Measurements from ENCODE around the gene BATF3.
"Not testable (repeated sequence)": the region's sequence is repeated elsewhere in the genome, so short reads cannot be mapped to it uniquely, and the experiment has no call there.

The BATF3 gene, protein sequence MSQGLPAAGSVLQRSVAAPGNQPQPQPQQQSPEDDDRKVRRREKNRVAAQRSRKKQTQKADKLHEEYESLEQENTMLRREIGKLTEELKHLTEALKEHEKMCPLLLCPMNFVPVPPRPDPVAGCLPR

DNA sequence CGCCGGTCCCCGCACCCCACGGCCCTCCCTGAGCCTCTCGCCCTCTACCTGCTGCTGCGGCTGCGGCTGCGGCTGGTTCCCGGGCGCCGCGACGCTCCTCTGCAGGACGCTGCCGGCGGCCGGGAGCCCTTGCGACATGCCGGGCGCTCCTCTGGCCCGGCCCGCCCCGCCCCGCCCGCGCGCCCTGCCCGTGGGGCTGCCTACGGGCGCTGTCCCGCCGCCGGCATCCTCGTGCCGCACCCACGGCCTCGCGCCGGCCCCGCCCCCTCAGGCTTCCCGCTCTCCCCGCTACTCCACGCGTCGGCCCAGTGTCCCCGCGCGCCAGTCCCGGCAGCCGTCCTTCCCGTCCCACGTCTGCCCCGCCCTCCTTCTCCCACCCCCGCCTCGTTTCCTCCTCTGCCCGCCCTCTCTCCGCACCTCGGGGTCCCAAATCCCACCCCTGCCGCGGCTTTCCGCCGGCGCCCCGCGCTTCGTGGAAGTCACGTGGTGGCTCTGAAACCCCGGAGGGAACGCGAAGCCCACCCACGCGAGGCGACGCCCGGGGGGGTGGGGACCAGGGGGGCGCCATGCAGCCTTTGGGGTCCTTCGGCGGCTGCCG lies at the start of gene BATF3:
BATF3 (minus strand) TSS at position 216 of the 598 bp plus-strand sequence; CDS start at position 138, 78 bp downstream.
- peak; percentile 25 for DNase-seq

DNA sequence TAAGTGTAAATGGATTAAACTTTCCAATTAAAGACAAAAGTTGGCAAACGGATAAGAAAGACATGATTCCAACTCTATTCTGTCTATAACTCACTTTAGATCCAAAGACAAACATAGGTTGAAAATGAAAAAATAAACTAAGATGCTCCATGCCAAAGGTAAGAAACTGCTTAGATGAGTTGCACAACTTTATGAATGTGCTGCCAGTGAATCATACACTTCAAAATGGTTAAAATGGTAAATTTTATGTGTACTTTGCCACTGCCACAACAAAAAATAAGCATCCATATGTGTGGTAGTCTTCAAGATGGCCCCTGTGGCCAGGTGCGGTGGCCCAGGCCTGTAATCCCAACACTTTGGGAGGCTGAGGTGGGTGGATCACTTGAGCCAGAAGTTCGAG lies 46.9 kb upstream of the BATF3 start:
- no peak for DNase-seq

DNA sequence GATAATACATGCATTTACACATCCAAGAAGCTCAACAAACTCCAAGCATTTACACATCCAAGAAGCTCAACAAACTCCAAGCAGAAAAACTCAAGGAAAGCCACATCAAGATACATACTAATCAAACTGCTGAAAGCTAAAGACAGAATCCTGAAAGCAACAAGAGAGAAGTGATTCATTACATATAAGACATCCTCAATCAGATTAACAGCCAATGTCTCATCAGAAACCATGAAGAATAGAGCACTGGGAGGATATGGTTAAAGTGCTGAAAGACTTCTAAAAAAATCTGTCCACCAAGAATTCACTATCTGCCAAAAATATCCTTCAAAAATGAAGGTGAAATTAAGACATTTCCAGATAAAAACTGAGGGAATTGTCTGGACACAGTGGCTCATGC lies 45.7 kb upstream of the BATF3 start:
- DNase-seq: no peak

DNA sequence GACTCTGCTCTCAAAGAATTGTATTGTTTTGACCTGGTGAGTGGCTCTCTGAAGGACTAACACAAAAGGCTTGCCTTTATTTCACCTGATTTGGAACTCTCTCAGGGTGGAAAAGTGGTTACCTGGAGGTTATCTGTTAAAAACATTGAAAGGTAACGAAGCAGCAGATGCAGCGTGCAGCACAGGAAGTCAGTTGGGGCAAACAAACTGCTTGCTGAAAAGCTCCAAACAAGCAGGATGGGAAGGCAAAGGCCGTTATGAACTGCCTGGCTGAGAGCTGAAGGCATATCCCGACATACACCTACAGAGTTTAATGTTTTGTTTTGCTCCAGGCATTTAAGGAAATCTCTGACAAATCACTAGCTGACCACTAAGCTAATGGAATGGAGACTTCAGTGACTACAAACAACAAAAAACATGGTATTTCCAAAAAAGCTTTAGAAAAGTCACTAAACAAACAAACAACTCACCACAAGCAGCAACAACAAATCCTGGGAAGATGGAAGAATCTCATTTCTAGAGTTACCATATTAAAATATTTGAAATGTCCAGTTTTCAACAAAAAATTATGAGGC lies 44.3 kb upstream of the BATF3 start:
- DNase-seq: no peak

DNA sequence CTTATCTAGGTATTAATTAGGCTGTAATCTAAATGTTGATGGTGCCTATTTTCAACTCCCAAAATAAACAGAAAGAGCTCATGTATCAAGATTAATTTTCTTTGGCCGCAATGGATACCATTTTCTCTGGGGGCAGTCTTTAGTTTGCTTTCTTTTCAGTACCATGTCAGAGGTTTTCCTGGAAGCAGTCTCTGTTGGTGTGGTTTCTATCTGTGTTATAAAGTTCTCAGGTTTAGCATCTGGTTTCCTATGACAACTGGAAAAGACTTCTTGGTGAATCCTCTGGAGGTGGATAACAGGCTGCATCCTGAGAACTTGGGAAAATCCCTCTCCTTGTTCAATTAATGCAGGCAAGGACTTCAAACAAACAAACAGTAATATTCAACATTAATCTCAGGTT lies 38.7 kb upstream of the BATF3 start:
- no peak for DNase-seq

DNA sequence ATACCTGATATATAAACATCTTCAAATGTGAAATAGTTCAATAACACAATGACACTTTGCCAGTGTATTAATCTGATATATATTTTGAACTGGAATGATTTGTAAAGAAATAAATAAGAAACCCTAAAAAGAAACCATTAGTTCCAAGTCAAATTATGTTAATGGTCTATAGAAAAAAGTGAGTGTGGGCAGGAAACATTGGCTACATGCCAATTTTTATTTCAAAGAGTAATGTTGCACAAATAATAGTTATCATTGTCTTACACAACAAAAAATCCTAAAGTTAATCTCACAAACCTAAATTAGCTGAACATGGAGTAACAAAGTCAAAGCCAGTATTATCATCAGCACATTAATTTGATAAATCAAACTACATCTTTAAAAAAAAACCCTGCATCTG lies 37.9 kb upstream of the BATF3 start:
- peak; percentile 36 for DNase-seq

DNA sequence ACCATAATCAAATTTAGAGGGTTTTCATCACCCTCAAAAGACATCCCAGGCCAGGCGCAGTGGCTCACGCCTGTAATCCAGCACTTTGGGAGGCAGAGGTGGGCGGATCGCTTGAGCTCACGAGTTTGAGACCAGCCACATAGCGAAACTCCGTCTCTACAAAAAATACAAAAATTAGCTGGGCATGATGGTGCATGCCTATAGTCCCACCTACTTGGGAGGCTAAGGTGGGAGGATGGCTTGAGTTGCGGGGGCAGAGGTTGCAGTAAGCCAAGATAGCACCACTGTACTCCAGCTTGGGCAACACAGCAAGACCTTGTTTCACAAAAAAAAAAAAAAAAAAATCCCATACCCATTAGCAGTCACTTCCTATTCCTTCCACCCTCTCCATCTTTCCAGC lies 33.5 kb upstream of the BATF3 start:
- DNase-seq: no peak

DNA sequence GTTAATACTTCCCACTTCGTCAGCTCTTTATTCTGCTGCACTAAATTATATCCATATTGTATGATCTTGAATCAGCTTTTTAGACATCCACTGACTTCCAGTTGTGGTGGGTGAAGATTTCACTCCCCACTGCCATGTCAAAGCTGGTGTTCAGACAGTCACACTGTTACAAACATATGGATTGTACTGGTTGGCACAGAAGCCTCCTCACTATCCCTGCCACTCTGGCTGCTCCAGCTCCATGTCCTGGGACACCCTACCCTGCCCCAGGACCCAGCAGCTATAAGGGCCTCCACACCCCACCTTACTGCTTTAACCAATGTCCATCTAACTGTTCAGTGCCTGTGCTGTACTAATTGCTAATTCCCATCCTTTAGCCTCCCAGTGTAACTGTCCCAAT lies 32.0 kb upstream of the BATF3 start:
- no peak for DNase-seq

DNA sequence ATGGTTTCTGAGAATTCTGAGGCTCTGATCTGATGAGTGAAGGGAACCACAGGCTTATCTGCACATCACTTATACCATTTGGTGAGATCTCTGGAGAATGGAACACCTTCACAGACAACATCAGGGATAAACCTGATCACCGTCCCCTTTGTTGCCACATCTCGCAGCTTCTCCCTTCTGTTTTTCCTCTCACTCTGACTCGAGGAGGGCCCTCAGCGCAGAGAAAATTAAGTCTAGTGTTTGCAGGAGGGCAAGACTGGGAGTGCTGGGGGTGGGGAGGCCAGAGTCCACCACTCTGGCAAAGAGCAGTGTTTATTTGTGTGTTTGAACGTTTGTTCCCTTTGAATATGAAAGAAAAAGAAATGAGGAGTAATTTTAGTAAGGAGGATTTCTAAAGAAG lies 29.0 kb upstream of the BATF3 start:
- no peak for DNase-seq

DNA sequence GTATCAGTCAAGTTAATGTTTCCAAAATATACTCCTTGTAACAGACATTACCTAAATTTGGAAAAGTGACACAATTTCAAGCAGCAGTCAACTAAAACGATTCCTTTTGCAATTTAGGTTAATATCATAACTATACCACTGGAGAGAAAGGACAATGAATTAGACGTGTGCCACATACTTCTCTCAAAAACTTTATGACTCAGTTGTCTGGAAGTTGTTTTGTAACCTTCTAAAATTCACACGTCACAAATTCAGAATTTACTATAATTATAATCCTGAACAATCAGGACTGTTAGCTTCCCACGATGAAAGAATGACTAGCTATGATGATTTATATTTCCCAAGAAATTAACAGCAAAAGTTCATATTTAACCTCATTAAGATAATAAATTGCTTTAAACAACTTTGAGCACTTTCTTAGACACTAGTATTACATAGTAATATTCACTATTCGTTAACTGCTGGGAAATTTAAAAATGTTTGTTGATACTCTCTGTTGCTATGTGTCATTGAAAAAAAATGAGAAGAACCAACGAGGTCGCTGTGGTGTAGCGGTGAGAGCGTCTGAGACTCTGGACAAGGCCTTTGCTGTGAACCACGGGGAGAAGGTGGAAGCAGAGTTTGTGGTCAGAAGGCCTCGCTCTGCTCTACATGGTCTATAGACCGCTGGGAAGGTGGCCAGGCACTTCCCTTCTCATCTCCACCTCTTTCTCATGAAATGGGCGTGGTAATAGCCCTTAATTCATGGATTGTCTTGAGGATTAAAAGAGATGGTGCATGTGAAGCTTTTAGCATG lies 27.9 kb upstream of the BATF3 start:
- DNase-seq: peak; percentile 43

DNA sequence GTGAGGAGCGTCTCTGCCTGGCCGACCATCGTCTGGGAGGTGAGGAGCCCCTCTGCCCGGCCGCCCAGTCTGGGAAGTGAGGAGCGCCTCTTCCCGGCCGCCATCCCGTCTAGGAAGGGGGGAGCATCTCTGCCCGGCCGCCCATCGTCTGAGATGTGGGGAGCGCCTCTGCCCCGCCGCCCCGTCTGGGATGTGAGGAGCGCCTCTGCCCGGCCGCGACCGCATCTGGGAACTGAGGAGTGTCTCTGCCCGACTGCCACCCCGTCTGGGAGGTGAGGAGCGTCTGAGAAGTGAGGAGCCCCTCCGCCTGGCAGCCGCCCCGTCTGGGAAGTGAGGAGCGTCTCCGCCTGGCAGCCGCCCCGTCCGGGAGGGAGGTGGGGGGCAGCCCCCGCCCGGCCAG lies 25.0 kb upstream of the BATF3 start:
- not testable (repeated sequence) for DNase-seq

DNA sequence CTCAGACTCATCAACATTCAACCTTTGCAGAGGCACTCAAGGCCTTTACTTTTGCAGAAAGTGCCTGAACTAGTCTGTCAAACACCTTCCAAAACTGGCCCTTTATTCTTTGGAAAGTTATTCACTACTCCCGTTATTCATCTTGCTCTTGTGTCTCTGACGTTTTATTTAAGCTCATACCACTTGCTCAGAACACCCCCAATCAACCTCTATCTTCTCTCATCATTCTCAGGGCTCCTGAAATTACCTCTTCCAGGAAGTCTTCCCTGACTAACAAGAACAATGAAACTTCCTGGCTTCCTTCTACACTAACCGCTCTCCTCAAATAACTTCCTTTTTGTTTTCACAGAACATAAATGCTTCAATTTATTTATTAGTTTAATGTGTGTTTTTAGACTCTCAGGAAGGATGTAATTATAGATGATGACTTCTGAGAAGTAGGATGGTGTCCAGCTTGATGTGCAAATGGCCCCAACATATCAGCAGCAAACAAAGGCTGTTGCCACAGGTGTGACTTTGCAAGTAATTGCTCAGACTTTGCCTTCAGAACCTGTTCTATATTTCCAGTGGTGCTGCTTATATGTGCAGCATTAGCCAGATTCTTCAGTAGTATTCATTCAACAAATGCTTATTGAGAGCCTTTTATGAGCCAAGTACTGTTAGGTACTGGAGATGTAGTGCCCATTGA lies 22.8 kb upstream of the BATF3 start:
- no peak for DNase-seq

DNA sequence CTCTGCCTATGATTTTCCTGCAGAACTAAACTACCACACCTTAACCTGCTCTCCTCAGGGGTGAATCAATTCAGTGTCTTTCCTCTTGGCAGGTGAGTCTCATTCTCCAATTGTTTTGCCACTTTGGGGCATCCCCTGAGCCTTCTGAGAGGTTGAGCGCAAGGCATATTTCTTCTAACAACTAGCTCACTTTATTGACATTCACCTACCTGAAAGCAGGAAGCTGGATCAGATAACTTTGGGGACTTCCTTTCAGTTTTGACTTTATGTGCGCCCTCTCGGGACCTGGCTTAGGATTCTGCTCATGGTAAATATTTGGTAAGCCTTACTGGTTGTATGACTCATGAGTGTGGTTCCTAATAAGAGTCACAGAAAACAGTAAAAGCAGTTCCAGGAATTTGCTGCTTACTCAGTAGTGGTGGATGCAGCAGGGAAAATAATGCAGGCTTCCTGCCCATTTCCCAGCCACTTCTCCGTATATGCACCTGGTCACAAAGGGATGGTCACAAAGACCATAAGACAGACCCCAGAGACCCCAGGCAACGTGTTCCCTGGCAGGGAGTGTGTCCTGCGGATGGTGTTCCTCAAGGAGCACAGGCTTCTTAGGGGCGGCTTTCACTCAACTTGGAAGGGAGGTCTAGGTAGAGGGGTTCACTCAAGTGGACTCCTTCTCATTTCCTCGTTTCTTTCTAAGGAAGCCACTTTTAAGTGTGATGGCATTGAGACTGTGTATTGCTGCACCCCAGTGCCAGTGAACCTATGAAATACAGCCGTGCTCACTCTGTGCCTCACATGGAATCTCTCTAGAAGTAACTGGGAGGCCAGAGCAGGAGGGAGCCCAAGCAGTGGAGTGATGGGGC lies 22.0 kb upstream of the BATF3 start:
- DNase-seq: no peak

DNA sequence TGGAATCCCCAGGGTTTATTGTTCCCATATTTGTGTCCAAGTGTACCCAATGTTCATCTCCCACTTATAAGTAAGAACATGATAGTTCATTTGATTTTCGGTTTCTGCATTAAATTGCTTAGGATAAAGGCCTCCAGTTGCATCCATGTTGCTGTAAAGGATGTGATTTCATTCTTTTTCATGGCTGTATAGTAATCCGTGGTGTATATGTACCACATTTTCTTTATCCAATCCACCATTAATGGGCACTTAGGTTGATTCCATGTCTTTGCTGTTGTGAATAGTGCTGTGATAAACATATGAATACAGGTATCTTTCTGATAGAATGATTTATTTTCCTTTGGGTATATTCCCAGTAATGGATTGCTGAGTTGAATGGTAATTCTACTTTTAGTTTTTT lies 20.0 kb upstream of the BATF3 start:
- DNase-seq: no peak

DNA sequence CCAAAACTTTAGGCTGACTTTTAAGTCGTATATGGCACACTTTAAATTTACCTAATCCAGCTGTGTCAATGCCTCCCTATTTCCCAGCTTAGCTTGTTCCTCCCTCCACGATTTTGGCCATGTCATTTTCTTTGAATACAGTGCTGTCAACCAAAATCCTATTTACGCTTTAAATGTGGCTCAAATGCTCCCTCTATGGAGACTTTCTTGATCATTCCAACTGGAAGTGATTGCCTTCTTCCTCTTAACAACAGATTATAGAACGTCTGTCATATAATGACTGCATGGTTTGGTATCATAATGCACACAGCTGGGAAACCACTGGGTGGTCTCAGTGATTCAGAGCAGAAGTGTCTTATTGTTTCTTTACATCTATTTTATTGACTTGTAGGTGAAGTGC lies 18.9 kb upstream of the BATF3 start:
- peak; percentile 8 for DNase-seq

DNA sequence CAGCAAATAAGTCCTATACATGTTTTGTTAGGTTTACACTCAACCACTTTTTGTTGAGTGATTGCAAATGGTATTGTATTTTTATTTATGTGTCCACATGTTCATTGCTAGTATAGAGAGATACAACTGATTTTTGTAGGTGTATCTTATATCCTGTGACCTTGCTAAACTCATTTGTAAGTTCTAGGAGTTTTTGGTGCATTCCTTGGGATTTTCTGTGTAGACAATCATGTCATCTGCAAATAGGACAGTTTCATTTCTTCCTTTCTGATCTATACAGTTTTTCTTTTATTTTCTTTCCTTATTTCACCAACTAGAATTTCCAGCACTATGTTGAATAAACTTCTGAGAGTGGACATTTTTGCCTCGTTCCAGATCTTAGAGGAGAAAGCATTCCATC lies 16.5 kb upstream of the BATF3 start:
- DNase-seq: no peak

DNA sequence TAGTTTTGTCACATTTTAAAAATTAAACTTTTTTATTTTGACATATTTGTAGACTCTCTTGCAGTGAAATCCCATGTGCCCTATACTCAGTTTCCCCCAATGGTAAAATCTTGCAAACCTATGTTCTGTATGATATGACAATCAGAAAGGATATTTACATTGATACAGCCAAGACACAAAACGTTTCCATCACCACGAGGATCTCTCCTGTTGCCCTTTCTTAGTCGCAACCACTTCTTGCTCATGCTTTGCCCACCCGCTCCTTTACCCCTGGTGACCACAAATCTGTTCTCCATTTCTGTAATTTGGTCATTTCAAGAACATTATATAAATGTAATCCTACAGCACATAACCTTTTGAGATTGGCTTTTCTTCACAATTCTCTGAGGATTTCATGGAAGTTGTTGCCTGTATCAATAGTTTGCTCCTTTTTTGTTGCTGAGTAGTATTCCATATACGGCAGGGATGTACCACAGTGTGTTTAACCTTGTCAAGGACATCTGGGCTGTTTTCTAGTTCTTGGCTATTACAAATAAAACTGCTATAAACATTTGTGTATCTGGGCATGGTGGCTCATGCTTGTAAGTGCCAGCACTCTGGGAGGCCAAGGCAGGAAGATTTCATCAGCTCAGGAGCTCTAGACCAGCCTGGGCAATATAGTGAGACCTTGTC lies 14.0 kb upstream of the BATF3 start:
- no peak for DNase-seq

DNA sequence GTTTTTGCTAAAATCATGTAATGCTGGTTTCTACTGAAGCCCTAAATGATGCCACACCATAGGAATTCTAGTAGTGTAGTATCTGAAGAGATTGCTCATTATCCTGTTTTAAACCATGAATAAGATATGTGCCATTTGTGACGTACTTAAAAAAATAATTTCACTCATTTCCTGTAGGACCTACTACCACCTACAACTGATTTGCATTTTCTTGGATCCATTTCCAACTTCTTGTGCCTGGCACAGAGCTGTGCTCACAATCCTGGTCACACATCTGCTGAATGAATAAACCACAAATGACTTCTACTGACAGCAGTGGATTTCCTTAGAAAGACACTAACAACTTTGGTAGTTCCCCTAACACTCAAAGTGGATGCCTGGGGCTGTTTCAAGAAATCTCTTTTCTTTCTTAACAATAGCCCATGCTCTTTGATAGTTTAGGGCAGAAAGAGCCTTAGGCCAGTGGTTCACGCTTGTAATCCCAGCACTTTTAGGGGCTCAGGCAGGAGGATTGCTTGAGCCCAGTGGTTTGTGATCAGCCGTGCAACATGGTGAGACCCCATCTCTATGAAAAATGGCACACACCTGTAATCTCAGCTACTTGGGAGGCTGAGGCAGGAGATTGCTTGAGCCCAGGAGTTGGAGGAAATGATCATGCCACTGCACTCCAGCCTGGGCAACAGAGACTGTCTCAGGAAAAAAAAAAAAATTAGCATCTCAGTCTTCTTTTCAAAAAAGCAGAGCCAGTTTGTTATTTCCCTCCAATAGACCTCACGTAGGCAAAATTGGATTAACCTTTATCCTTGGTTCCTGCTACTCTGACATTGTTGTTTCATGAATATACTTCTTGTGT lies 13.0 kb upstream of the BATF3 start:
- DNase-seq: no peak

DNA sequence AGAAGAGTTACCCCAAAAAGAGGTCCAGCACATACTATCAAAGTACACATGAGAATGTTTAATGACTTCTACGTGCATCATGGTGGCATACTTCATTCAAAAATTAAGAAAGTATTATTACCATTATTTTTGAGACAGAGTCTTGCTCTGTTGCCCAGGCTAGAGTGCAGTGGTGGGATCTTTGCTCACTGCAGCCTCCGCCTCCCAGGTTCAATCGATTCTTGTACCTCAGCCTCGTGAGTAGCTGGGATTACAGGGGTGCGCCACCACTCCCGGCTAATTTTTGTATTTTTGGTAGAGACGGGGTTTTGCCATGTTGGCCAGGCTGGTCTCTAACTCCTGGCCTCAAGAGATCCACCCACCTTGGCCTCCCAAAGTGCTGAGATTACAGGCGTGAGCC lies 12.3 kb upstream of the BATF3 start:
- DNase-seq: not testable (repeated sequence)

DNA sequence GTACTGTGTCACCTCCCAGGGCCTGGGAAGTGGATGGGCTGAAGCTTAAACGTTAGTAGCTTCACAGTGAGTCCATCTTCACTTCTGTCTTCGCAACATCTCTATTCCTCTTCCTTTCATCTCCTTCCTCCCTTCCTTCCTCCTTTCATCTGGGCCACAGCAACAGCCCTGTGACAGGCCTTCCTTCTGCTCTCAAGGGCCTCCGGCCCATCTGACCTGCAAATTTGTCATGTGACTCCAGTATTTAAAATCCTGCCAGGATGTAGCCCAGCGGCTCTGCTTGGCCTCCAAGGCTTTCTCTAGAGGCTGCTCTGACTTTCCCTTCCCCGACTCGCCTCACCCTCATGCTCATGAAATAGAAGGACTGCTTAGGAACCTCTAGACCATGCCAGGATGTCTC lies 10.9 kb upstream of the BATF3 start:
- no peak for DNase-seq

DNA sequence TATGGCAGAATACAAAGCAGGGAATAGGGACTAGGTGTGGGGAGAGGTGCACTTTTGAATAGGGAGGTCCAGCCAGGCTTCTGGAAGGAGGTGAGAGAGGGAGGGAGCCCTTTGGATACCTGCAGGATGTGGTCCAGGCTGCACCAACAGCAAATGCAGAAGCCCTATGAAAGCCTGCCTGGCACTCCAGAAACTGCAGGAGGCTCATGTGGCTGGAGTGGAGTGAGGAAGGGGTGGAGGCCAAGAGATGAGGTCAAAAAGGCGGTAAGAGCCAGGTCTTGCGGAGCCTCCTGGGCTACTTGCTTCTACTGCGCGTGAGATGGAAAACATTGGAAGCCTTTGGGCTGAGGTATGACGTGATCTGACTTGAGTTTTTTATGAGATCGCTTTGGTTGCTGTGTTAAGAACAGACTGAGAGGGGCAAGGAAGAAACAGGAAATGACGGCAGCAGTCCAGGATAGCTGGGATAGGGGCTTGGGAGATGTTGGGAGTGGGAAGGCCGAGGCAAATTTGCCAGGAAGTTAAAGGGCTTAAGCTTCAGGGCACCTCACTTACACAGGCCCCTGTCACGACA lies 4.4 kb upstream of the BATF3 start:
- DNase-seq: no peak

Data from hematopoietic multipotent progenitor cell treated with erythropoietin and hydrocortisone succinate and interleukin-3 and kit ligand, for 6 days (in vitro differentiated cells).